Duodenal mucosa (tissue), 2 donors: ENCODE measurements around the gene SLC35F3.

Source experiments
- H3K27ac ChIP-seq: one replicate; pipeline ENCODE4 v1.7.0; 2013; ENCODE audit warnings: low read depth, low read length
- H3K27me3 ChIP-seq, 2 donors: one replicate each; pipeline ENCODE4 v1.7.0; 2013; ENCODE audit warnings: low read length in 2 of 2, control low read depth in 1 of 2; ENCODE audit not compliant: insufficient read depth in 2 of 2, control insufficient read depth in 1 of 2
- H3K36me3 ChIP-seq, 2 donors: one replicate each; pipeline ENCODE4 v1.7.0; 2013; ENCODE audit warnings: low read length in 2 of 2, control low read depth in 1 of 2; ENCODE audit not compliant: insufficient read depth in 2 of 2, control insufficient read depth in 1 of 2
- H3K4me1 ChIP-seq, 2 donors: one replicate each; pipeline ENCODE4 v1.7.0; 2013; ENCODE audit warnings: low read length in 2 of 2, control low read depth in 1 of 2; ENCODE audit not compliant: insufficient read depth in 2 of 2, control insufficient read depth in 1 of 2
- H3K4me3 ChIP-seq, 2 donors: one replicate each; pipeline ENCODE4 v1.7.0; 2013; ENCODE audit warnings: low read length in 2 of 2, low read depth in 1 of 2
- H3K9ac ChIP-seq, 2 donors: one replicate each; pipeline ENCODE4 v1.7.0; 2013; ENCODE audit warnings: low read length in 2 of 2, low read depth in 1 of 2
- H3K9me3 ChIP-seq, 2 donors: one replicate each; pipeline ENCODE4 v1.7.0; 2013; ENCODE audit warnings: low read length in 2 of 2, control low read depth in 1 of 2; ENCODE audit not compliant: control insufficient read depth in 1 of 2

The SLC35F3 gene

GRCh38 chr1:233939451-233939850 lies 35.0 kb downstream of the SLC35F3 start:
- no peaks in the 10 kb centered on the region for H3K9me3 ChIP-seq
- no peak overlapping the region for H3K27ac ChIP-seq
- H3K4me1 ChIP-seq, result no peaks in the 10 kb centered on the region
- no peak overlapping the region for H3K9ac ChIP-seq
- H3K27me3 ChIP-seq, result no peaks in the 10 kb centered on the region
- H3K4me3 ChIP-seq, result no peak overlapping the region
- no peaks in the 10 kb centered on the region for H3K36me3 ChIP-seq

GRCh38 chr1:233940908-233941307 lies 36.4 kb downstream of the SLC35F3 start:
- no peak overlapping the region for H3K27ac ChIP-seq
- no peak overlapping the region for H3K9ac ChIP-seq
- H3K4me3 ChIP-seq, result no peak overlapping the region
- no peaks in the 10 kb centered on the region for H3K9me3 ChIP-seq
- H3K4me1 ChIP-seq, result no peaks in the 10 kb centered on the region
- H3K27me3 ChIP-seq, result no peaks in the 10 kb centered on the region
- H3K36me3 ChIP-seq, result no peaks in the 10 kb centered on the region

GRCh38 chr1:233944601-233945000 lies 40.1 kb downstream of the SLC35F3 start:
- Histone ChIP-seq H3K27ac (no peak overlapping the region), H3K4me1 (no peaks in the 10 kb centered on the region), H3K27me3 (no peaks in the 10 kb centered on the region), H3K4me3 (no peak overlapping the region), H3K36me3 (no peaks in the 10 kb centered on the region), H3K9me3 (no peaks in the 10 kb centered on the region), H3K9ac (no peak overlapping the region)

GRCh38 chr1:233945573-233945972 lies 41.1 kb downstream of the SLC35F3 start:
- H3K27ac ChIP-seq, result no peak overlapping the region
- H3K9ac ChIP-seq, result no peak overlapping the region
- H3K36me3 ChIP-seq, result no peaks in the 10 kb centered on the region
- no peak overlapping the region for H3K4me3 ChIP-seq
- H3K9me3 ChIP-seq, result no peaks in the 10 kb centered on the region
- no peaks in the 10 kb centered on the region for H3K4me1 ChIP-seq
- no peaks in the 10 kb centered on the region for H3K27me3 ChIP-seq

GRCh38 chr1:233945979-233946378 lies 41.5 kb downstream of the SLC35F3 start:
- Histone ChIP-seq H3K27me3 (no peaks in the 10 kb centered on the region), H3K9me3 (no peaks in the 10 kb centered on the region), H3K36me3 (no peaks in the 10 kb centered on the region), H3K9ac (no peak overlapping the region), H3K4me3 (no peak overlapping the region), H3K27ac (no peak overlapping the region), H3K4me1 (no peaks in the 10 kb centered on the region)

GRCh38 chr1:233946724-233947123 lies 42.2 kb downstream of the SLC35F3 start:
- Histone ChIP-seq H3K4me1 (no peaks in the 10 kb centered on the region), H3K9me3 (peaks cover 0 to 4% of the 10 kb centered on the region in 2 donors), H3K4me3 (no peak overlapping the region), H3K9ac (no peak overlapping the region), H3K27ac (no peak overlapping the region), H3K36me3 (no peaks in the 10 kb centered on the region), H3K27me3 (no peaks in the 10 kb centered on the region)

GRCh38 chr1:233951804-233952203 lies 47.3 kb downstream of the SLC35F3 start:
- no peak overlapping the region for H3K4me3 ChIP-seq
- no peaks in the 10 kb centered on the region for H3K27me3 ChIP-seq
- no peaks in the 10 kb centered on the region for H3K36me3 ChIP-seq
- H3K9ac ChIP-seq, result no peak overlapping the region
- no peaks in the 10 kb centered on the region for H3K4me1 ChIP-seq
- H3K9me3 ChIP-seq, result peaks cover 3 to 8% of the 10 kb centered on the region in 2 donors
- no peak overlapping the region for H3K27ac ChIP-seq

GRCh38 chr1:233957691-233958090 lies 53.2 kb downstream of the SLC35F3 start:
- H3K4me3 ChIP-seq, result no peak overlapping the region
- H3K36me3 ChIP-seq, result no peaks in the 10 kb centered on the region
- no peak overlapping the region for H3K27ac ChIP-seq
- peaks cover under 1 to 5% of the 10 kb centered on the region in 2 donors for H3K9me3 ChIP-seq
- H3K27me3 ChIP-seq, result no peaks in the 10 kb centered on the region
- no peaks in the 10 kb centered on the region for H3K4me1 ChIP-seq
- no peak overlapping the region for H3K9ac ChIP-seq

GRCh38 chr1:233959102-233959501 lies 54.6 kb downstream of the SLC35F3 start:
- no peaks in the 10 kb centered on the region for H3K4me1 ChIP-seq
- no peak overlapping the region for H3K4me3 ChIP-seq
- peaks cover 0 to 5% of the 10 kb centered on the region in 2 donors for H3K9me3 ChIP-seq
- H3K27ac ChIP-seq, result no peak overlapping the region
- no peak overlapping the region for H3K9ac ChIP-seq
- H3K27me3 ChIP-seq, result no peaks in the 10 kb centered on the region
- no peaks in the 10 kb centered on the region for H3K36me3 ChIP-seq

GRCh38 chr1:233959971-233960370 lies 55.5 kb downstream of the SLC35F3 start:
- Histone ChIP-seq H3K9ac (no peak overlapping the region), H3K4me3 (no peak overlapping the region), H3K27me3 (peaks cover 0 to 2% of the 10 kb centered on the region in 2 donors), H3K9me3 (peaks cover 0 to 5% of the 10 kb centered on the region in 2 donors), H3K4me1 (no peaks in the 10 kb centered on the region), H3K36me3 (no peaks in the 10 kb centered on the region), H3K27ac (no peak overlapping the region)

GRCh38 chr1:233960386-233960785 lies 55.9 kb downstream of the SLC35F3 start:
- H3K4me1 ChIP-seq, result no peaks in the 10 kb centered on the region
- no peak overlapping the region for H3K9ac ChIP-seq
- H3K4me3 ChIP-seq, result no peak overlapping the region
- H3K9me3 ChIP-seq, result peaks cover 1 to 5% of the 10 kb centered on the region in 2 donors
- H3K36me3 ChIP-seq, result no peaks in the 10 kb centered on the region
- peaks cover 0 to 2% of the 10 kb centered on the region in 2 donors for H3K27me3 ChIP-seq
- H3K27ac ChIP-seq, result no peak overlapping the region
